Measurements from ENCODE around the gene FGF12. TPM values are rescaled to one million over a fixed set of nuclear protein-coding genes. Genes with fewer than 3 reads are reported as not detected.

Gene FGF12
- total and polyA plus RNA-seq, 2 of the 13 experiments (the other 11 are each of a cell fraction or from before 2014, with no cell fraction given) = 0.07 TPM; not detected in 1

DNA sequence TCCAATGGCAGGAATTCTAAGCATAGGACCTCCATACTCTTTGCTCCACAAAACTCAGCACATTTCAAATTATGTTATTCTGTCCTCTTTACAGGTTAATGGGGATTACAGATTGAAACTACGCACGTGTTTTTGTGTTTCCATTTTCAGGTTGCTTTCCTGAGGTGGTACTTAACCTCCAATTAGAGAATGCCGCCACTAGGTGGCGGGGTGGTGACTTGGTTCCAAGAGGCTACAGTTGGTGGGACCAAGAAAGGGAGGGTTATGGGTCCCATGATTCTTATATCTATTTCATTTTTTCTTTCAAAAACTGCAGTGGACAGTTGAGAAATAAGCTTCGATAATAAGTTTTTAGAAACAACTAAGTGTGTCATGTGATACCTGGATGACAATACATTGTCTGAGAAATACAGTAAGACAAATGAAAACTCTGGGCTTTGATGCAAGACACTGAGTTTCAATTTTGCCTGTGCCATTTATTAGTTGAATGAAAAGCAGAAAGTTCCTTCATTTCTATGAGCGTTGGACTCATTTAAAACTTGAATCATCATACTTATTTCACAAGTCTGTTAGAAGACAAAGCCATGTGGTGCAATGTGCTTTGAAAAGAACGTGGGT, 539.0 kb downstream of the FGF12 start (continued):
- TF ChIP-seq STAG1 (CRISPR knock-in tag; IDR thresholded peaks at IDR 0.05) (peak; percentile 50; the same call in 1 of the 2 replicates), PLRG1 (conservative IDR thresholded peaks at IDR 0.05) (no peak), SUZ12 (IDR thresholded peaks at IDR 0.05; ENCODE audit: low read depth, low read length) (no peak), MED8 (CRISPR knock-in tag; IDR thresholded peaks at IDR 0.05; ENCODE audit: insufficient replicate concordance) (no peak), ZNF776 (CRISPR knock-in tag; IDR thresholded peaks at IDR 0.05) (no peak), ETV6 (CRISPR knock-in tag; conservative IDR thresholded peaks at IDR 0.05) (no peak), ZNF317 (CRISPR knock-in tag; IDR thresholded peaks at IDR 0.05) (no peak), PRMT3 (CRISPR knock-in tag; IDR thresholded peaks at IDR 0.05; ENCODE audit: borderline replicate concordance, low read depth) (no peak), BHLHE40 (IDR thresholded peaks at IDR 0.05; ENCODE audit: low read length) (0 out of 2 replicates have a peak, but pooled peaks have one; percentile 13), ZSCAN12 (CRISPR knock-in tag; IDR thresholded peaks at IDR 0.05) (no peak), SMC3 (IDR thresholded peaks at IDR 0.05; ENCODE audit: low read length) (peak; percentile 44; the same call in 1 of the 2 replicates), RFXANK (CRISPR knock-in tag; IDR thresholded peaks at IDR 0.05) (no peak), KLF13 (CRISPR knock-in tag; IDR thresholded peaks at IDR 0.05) (no peak), ZNF230 (CRISPR knock-in tag; IDR thresholded peaks at IDR 0.05) (no peak), ZSCAN25 (CRISPR knock-in tag; IDR thresholded peaks at IDR 0.05) (no peak), SMAD1 (CRISPR knock-in tag; IDR thresholded peaks at IDR 0.05; ENCODE audit: borderline replicate concordance, low read depth) (no peak), ZNF792 (CRISPR knock-in tag; IDR thresholded peaks at IDR 0.05) (no peak)
- TF ChIP-seq, protein P1, sequence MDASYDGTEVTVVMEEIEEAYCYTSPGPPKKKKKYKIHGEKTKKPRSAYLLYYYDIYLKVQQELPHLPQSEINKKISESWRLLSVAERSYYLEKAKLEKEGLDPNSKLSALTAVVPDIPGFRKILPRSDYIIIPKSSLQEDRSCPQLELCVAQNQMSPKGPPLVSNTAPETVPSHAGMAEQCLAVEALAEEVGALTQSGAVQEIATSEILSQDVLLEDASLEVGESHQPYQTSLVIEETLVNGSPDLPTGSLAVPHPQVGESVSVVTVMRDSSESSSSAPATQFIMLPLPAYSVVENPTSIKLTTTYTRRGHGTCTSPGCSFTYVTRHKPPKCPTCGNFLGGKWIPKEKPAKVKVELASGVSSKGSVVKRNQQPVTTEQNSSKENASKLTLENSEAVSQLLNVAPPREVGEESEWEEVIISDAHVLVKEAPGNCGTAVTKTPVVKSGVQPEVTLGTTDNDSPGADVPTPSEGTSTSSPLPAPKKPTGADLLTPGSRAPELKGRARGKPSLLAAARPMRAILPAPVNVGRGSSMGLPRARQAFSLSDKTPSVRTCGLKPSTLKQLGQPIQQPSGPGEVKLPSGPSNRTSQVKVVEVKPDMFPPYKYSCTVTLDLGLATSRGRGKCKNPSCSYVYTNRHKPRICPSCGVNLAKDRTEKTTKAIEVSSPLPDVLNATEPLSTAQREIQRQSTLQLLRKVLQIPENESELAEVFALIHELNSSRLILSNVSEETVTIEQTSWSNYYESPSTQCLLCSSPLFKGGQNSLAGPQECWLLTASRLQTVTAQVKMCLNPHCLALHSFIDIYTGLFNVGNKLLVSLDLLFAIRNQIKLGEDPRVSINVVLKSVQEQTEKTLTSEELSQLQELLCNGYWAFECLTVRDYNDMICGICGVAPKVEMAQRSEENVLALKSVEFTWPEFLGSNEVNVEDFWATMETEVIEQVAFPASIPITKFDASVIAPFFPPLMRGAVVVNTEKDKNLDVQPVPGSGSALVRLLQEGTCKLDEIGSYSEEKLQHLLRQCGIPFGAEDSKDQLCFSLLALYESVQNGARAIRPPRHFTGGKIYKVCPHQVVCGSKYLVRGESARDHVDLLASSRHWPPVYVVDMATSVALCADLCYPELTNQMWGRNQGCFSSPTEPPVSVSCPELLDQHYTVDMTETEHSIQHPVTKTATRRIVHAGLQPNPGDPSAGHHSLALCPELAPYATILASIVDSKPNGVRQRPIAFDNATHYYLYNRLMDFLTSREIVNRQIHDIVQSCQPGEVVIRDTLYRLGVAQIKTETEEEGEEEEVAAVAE (CRISPR knock-in tag; IDR thresholded peaks at IDR 0.05; ENCODE audit: borderline replicate concordance) = no peak
- TF ChIP-seq, protein P2, sequence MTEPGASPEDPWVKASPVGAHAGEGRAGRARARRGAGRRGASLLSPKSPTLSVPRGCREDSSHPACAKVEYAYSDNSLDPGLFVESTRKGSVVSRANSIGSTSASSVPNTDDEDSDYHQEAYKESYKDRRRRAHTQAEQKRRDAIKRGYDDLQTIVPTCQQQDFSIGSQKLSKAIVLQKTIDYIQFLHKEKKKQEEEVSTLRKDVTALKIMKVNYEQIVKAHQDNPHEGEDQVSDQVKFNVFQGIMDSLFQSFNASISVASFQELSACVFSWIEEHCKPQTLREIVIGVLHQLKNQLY (CRISPR knock-in tag; IDR thresholded peaks at IDR 0.05) = no peak
- TF ChIP-seq, protein P3, sequence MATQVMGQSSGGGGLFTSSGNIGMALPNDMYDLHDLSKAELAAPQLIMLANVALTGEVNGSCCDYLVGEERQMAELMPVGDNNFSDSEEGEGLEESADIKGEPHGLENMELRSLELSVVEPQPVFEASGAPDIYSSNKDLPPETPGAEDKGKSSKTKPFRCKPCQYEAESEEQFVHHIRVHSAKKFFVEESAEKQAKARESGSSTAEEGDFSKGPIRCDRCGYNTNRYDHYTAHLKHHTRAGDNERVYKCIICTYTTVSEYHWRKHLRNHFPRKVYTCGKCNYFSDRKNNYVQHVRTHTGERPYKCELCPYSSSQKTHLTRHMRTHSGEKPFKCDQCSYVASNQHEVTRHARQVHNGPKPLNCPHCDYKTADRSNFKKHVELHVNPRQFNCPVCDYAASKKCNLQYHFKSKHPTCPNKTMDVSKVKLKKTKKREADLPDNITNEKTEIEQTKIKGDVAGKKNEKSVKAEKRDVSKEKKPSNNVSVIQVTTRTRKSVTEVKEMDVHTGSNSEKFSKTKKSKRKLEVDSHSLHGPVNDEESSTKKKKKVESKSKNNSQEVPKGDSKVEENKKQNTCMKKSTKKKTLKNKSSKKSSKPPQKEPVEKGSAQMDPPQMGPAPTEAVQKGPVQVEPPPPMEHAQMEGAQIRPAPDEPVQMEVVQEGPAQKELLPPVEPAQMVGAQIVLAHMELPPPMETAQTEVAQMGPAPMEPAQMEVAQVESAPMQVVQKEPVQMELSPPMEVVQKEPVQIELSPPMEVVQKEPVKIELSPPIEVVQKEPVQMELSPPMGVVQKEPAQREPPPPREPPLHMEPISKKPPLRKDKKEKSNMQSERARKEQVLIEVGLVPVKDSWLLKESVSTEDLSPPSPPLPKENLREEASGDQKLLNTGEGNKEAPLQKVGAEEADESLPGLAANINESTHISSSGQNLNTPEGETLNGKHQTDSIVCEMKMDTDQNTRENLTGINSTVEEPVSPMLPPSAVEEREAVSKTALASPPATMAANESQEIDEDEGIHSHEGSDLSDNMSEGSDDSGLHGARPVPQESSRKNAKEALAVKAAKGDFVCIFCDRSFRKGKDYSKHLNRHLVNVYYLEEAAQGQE (IDR thresholded peaks at IDR 0.05; ENCODE audit: borderline replicate concordance in 1 of 2, low read depth in 1 of 2, low read length in 2 of 2) = no peak

All from HepG2 (cell line).